NCI-H1048 (cell line): ENCODE data around the gene ZDHHC8.
A peak's percentile ranks its signal among the peaks of the same experiment; 100 is the strongest.

Experiments used
- DNase-seq: peaks from one replicate; lab custom pipeline; 2025; lab: John Stamatoyannopoulos, UW

ZDHHC8 gene

GRCh38 chr22:20114506-20115475, 16.8 kb upstream of the ZDHHC8 start:
- DNase-seq: no peak

- DNase-seq: no peak
Observed at GRCh38 chr22:20115691-20116375, 15.8 kb upstream of the ZDHHC8 start, which contains the start of gene RANBP1. RANBP1 (plus strand) TSS chr22:20116104; CDS start chr22:20116185, 81 bp downstream.

GRCh38 chr22:20116376-20116950, 15.1 kb upstream of the ZDHHC8 start:
- DNase-seq: no peak

- DNase-seq: peak; percentile 92
Observed at GRCh38 chr22:20116951-20117632, 14.5 kb upstream of the ZDHHC8 start, which contains the start of gene TRMT2A. TRMT2A (minus strand) TSS chr22:20117226; CDS start chr22:20116906, 320 bp downstream.

GRCh38 chr22:20117633-20118299, 13.8 kb upstream of the ZDHHC8 start:
- no peak for DNase-seq

GRCh38 chr22:20118300-20119020, 13.1 kb upstream of the ZDHHC8 start:
- DNase-seq: no peak

- DNase-seq: no peak
Observed at GRCh38 chr22:20121856-20122415, 9.7 kb upstream of the ZDHHC8 start.

- DNase-seq: no peak
Observed at GRCh38 chr22:20123366-20124082, 8.1 kb upstream of the ZDHHC8 start.

- DNase-seq: no peak
Observed at GRCh38 chr22:20124083-20124787, 7.4 kb upstream of the ZDHHC8 start.

GRCh38 chr22:20125201-20126174, 6.1 kb upstream of the ZDHHC8 start:
- no peak for DNase-seq

- DNase-seq: no peak
Observed at GRCh38 chr22:20126284-20127029, 5.1 kb upstream of the ZDHHC8 start.

GRCh38 chr22:20127318-20127868, 4.2 kb upstream of the ZDHHC8 start:
- no peak for DNase-seq

GRCh38 chr22:20127869-20128618, 3.6 kb upstream of the ZDHHC8 start:
- DNase-seq: no peak

GRCh38 chr22:20128619-20128901, 3.0 kb upstream of the ZDHHC8 start:
- no peak for DNase-seq

GRCh38 chr22:20128902-20129746, 2.5 kb upstream of the ZDHHC8 start:
- DNase-seq: no peak

- DNase-seq: no peak
Observed at GRCh38 chr22:20129747-20130014, 1.9 kb upstream of the ZDHHC8 start.
